GM04503 (cell line): ENCODE data around the gene PROM2.
"Not testable (repeated sequence)": the region's sequence is repeated elsewhere in the genome, so short reads cannot be mapped to it uniquely, and the experiment has no call there.

Source experiments
- DNase-seq: peaks from one replicate; pipeline ENCODE4 v3.0.0-alpha.2; 2012; ENCODE audit warnings: low read depth

Gene PROM2, protein sequence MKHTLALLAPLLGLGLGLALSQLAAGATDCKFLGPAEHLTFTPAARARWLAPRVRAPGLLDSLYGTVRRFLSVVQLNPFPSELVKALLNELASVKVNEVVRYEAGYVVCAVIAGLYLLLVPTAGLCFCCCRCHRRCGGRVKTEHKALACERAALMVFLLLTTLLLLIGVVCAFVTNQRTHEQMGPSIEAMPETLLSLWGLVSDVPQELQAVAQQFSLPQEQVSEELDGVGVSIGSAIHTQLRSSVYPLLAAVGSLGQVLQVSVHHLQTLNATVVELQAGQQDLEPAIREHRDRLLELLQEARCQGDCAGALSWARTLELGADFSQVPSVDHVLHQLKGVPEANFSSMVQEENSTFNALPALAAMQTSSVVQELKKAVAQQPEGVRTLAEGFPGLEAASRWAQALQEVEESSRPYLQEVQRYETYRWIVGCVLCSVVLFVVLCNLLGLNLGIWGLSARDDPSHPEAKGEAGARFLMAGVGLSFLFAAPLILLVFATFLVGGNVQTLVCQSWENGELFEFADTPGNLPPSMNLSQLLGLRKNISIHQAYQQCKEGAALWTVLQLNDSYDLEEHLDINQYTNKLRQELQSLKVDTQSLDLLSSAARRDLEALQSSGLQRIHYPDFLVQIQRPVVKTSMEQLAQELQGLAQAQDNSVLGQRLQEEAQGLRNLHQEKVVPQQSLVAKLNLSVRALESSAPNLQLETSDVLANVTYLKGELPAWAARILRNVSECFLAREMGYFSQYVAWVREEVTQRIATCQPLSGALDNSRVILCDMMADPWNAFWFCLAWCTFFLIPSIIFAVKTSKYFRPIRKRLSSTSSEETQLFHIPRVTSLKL

DNA sequence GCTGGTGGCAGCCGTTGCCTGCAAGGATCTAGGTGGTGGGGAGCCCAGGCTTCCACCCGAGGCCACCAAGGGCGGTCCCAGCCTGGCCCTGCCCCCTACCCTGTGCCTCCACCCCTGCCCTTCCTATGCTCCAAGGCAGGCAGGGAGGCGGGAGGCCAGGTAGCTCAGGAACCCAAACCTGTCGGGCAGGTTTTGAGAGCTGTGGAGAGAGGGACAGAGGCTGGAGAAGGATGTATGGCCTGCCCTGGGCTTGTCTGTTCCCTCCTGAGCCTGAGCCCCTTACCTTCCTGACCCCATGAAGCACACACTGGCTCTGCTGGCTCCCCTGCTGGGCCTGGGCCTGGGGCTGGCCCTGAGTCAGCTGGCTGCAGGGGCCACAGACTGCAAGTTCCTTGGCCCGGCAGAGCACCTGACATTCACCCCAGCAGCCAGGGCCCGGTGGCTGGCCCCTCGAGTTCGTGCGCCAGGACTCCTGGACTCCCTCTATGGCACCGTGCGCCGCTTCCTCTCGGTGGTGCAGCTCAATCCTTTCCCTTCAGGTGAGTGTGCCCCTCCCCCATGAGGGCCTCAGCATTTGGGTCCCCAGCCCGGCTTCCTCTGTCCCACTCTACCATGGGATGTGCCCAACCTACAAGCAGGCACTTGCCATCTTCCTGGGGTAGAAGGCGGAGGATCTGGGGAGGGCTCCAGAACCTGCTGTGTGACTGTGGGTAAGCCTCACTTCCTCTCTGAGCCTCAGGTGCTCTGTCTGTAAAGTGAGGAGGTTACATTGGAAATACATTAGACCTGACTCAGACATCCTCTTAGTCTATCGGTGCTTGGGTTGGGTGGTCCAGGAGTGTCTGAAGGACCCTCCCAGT is at the start of gene PROM2:
PROM2 (plus strand) TSS at position 159 of the 860 bp plus-strand sequence; CDS start at position 296, 137 bp downstream.
- DNase-seq = no peak

DNA sequence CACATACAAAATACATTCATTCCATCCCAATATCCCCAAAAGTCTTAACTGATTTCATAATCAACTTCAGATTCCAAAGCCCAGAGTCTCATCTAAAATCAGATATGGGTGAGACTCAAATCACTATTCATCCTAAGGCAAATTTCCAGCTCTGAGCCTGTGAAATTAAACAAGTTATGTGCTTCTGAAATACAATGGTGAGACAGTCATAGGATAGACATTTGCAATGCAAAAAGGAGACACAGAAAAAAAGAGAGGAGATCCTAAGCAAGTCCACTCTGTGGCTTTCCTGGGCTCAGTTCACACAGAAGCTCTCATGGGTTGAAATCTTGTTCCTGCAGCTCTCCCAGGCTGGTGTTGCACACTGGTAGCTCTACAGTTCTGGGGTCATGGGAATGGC is 48.6 kb upstream of the PROM2 start:
- peak; percentile 42 for DNase-seq

DNA sequence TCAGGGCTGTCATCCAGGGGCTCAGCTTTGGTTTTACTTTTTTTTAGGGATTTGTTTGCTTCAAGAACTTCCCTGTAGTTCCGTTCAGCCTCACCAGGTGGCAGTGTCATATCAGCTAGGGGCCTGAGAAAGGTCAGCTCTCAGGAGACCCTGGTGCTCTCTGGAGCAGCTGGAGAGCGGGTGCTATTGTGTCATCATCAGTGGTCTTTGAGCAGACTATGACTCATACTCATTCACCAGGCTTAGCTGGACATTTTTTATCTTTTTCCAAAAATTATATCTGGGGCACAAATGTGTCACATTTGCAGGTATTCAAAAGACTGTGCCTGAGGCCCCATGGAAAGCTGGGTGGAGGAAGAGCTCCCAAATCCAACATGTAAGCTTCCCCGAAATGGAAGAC is 42.5 kb upstream of the PROM2 start:
- peak; percentile 45 for DNase-seq

DNA sequence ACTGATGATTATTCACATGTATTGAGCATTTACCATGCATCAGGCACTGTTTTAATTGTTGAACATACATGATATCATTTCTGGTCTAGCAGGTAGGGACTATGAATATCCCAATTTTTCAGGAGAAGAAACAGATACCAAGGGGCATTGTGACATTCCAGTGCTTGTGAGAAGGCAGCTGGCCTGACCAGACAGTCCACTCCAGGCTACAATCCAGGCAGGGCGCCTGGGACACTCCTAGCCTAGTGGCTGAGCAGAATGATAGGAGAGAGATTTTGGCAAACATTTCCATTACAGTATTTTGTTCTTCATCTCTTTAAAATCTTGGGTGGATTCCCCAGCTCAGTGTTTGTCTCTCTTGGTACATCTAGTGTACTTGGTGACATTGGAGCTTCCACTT is 42.0 kb upstream of the PROM2 start:
- no peak for DNase-seq

DNA sequence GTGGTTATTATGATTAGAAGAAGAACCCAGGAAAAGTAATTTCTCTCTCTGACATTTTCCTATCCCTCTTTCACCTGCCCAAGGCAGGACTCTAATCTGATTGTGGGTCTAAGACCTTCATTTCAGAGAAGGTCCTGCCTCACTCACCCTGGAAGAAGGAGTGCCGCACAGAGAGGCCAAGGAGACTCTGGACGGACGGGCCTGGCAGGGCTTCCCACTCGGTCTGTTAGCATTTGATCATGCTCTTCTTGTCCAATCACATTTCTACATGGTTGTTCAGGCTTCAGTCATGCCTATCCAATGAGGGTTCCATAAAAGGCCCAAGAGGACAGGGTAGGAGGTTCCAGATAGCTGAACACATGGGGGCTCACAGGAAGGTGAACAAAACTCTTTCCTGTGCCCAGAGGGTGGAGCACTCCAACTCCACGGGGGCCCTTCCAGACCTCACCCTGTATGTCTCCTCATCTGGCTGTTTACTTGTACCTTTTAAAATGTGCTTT is 39.9 kb upstream of the PROM2 start:
- no peak for DNase-seq

DNA sequence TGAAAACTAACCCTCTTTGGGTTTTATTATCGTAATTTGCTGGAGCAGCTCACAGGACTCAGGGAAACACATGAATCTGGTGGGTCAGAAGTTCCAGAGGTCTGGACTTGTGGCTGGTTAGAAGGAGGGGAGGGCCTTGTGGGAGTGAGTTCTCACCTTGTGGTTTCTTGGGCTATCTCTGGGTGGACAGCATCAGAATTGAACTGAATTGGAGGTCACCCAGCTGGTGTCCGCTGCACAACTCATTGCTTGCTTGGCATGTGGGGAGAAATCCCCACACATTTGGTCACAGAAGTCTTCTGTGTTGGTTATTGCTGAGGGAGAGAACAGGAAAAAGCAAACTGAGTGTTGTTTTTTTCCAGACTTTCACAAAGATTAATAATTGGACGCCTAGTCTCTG is 39.4 kb upstream of the PROM2 start:
- no peak for DNase-seq

DNA sequence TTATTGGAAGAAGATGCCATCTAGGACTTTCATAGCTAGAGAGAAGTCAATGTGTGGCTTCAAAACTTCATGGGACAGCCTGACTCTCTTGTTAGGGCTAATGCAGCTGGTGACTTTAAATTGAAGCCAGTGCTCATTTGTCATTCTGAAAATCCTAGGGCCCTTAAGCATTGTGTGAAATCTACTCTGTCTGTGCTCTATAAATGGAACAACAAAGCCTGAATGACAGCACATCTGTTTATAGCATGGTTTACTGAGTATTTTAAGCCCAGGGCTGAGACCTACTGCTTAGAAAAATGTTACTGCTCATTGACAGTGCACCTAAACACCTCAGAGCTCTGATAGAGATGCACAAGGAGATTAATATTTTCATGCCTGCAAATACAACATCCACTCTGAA is 36.1 kb upstream of the PROM2 start:
- DNase-seq = no peak

DNA sequence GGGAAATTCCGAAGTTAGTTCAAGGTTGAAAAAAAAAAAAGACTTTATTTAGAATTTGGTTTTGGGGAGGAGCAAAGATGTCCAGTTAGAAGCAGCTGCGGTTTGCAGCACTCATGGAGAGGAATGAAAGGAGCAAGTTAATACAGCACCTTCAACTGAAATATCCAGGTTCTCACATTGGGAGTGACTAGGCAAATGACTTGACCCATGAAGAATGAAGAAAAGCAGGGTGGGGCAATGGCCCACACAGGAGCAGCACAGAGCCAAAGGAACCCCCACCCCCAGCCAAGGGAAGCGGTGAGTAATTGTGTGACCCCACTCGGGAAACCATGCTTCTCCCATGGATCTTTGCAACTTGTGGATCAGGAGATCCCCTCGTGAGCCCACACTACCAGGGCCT is 34.2 kb upstream of the PROM2 start:
- no peak for DNase-seq

DNA sequence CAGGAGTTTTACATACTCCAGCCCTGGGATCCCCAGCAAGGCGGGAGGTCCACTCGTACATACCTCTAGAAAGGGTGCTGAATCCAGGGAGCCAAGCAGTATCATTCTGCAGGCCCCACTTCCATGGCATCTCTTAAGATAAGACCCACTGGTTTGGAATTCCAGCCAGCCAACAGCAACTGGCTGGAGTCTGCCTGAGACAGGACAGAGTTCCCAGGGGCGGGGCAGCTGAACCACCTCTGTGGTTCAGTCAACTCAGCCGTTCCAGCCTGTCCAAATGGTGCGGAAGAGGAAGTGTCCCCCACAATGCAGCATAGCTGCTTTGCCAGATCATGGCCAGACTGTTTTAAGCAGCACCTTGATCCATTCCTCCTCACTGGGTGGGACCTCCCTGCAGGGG is 33.7 kb upstream of the PROM2 start:
- DNase-seq = no peak

DNA sequence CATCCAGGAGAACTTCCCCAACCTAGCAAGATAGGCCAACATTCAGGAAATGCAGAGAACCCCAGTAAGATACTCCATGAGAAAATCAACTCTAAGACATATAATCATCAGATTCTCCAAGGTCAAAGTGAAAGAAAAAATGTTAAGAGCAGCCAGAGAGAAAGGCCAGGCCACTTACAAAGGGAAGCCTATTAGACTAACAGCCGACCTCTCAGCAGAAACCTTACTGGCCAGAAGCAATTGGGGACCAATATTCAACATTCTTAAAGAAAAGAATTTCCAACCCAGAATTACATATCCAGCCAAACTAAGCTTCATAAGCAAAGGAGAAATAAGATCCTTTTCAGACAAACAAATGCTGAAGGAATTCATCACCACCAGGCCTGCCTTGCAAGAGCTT is 32.2 kb upstream of the PROM2 start:
- DNase-seq = not testable (repeated sequence)

DNA sequence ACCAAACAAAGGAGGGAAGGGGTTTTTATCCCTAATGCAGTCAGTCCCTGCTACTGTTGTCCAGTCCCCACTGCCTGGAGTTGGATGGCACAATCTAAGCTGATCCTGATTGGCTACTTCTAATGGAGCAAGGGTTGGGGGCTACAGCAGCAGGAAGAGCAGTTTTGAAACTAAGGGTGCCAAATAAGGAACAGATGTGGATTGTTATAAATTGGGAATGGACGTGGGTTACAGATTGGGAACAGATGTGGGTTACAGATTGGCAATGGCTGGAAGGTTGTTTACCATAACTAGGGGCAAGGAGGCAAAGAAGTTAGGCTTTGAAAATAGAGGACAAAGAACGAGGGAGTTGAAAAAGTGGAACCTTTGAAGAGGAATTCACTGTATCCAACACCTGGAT is 16.0 kb upstream of the PROM2 start:
- no peak for DNase-seq

DNA sequence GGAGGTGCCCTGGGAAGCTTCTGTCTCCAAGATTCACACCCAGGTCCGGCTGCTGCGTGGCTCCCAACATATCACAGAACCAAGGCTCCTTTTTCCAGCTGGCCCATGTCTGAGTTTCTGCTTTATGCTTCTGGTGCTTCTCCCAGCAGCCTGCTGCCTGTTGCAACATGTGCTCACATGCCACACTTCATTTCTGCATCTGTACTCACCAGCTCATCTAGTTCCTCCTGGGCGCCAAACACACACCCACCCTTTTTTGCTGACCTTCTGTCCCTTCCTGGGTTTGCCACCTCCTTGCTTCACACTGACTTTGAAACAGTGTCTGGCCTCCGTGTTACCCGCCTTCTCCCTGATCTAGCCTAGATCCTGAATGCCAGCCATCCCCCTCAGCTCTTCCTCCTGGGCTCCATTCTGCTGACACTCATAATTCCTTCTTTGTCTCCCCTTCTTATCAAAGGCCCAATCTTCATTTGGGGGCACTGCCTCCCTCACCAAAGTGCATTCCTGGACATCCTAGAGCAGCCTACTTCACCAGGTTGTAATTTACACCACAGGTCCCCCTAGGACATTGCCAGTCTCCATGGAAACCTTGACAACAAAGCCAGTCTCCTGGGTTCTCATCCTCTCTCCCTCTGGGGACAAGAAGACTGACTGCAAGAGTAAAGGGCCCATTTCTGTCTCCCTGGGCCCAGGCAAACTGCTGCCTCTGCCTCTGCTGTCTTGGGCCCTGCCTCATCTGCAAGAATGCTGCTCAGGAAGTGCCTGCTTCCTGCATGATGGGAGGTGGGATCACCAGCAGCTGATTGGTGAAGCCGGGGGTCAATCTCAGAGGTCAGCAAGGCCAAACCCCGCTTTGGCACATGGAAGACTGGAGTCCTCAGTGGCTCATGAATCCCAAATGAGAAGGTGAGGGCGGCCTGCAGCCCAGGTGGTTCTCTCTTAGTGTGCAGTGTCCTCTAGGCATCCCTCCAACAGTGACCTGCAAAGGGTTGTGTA is 13.9 kb upstream of the PROM2 start:
- peak; percentile 4 for DNase-seq

DNA sequence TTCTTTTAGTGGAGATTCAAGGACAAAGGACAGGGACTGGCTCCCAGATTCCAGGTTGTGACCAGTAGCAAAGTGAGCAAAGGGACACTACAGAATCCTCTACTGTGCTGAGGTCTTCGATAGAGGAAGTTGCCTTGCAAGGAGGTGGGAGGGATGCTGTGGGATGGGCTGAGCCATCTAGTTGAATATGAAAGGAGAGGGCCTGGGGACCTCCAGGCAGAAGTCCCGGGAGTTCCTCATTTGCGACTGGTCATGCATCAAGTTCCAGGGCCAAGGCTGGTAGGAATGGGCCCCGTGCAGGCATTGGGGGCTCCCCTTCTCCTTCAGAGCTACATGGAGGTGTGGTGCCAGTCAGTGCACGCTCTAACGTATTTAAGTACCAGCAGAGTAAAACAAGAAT is 12.6 kb upstream of the PROM2 start:
- no peak for DNase-seq

DNA sequence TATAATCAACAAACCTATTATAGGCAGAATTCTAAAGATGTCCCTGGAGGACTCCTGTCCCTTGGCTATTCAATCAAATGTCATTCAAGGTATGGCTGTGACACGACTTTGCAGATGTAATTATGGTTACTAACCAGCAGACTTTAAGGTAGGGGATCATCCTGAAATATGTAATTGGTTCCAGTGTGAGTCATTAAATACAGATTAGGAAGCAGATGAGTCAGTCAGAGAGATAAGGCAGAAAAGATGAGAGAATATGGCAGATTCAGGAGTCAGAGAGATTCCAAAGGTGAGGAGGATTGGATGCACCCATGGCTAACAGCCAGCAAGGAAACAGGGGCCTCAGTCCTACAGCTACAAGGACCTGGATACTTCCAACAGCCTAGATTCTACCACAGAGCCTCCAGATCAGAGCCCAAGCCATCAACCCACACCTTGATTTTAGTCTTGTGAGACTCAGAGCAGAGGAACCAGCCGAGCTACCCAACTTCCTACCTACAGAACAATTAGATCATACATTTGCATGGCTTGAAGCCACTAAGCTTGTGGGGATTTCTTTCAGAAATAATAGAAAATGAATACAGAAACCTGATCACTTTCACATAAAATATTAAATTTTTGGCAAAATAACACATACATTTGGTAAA is 11.2 kb upstream of the PROM2 start:
- DNase-seq = no peak

DNA sequence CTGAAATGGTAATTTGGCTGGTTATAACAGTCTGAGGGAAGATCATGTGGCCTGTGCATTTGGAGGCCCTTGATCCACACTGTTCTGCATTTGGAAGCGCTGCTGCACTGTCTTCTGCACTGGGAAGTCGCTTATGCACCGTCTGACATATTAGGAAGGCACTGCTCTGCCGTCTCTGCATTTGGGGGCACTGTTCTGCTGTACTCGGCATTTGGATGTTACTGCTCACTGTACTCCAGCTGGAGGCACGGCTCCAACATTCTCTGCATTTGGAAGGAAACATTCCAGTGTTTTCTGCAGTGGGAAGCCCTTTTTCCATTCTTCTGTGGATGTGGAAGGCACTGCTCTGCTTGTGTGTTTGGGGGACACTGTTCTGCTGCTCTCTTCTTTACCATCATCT is 9.6 kb upstream of the PROM2 start:
- DNase-seq = no peak

DNA sequence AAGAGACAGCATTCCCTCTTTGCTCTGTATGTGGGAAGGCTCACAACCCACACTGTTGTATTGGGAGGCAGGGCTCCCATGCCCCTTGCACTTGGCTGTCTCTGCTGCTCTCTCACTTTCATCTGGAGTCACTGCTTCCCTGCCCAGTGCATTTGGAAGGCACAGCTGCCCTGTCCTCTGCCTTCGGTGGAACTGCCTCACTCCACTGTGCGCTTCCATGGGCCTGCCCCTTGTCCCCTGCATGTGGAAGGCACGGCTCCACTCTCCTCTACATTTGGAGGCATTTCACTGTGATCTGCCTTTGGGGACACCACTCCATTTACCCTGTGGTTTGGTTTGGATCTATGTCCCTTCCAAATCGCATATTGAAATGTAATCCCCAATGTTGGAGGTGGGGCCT is 9.1 kb upstream of the PROM2 start:
- no peak for DNase-seq

DNA sequence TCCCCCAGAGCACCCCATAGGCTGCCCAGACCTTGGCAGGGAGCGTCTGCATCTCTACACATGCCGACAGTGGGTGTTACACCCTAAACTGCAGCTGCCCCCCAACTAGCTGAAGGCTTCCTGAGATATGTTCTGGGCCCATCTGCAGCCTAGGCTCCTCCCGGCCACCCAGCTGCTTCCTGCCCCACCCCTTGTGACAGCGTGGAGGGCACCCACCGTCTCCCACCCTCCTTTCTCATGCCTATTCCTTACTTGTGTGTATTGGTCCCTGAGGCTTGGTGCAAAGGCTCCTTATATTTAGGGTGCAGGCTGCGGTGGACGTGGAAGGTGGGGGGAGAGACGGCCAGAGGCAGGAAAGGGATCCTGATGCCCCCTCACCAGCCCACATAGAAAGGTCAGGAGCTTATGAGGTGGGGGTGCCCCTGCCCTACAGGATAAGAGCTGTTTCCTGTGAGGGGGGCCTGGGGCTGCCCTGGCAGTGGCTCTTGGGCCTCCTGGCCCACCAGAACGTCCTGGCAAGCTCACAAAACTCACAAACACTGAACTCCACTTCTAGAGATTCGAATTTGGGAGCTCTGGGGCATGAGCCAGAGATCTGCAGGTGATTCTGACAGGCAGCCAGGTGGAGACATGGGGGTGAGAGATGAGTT is 7.3 kb upstream of the PROM2 start:
- no peak for DNase-seq

DNA sequence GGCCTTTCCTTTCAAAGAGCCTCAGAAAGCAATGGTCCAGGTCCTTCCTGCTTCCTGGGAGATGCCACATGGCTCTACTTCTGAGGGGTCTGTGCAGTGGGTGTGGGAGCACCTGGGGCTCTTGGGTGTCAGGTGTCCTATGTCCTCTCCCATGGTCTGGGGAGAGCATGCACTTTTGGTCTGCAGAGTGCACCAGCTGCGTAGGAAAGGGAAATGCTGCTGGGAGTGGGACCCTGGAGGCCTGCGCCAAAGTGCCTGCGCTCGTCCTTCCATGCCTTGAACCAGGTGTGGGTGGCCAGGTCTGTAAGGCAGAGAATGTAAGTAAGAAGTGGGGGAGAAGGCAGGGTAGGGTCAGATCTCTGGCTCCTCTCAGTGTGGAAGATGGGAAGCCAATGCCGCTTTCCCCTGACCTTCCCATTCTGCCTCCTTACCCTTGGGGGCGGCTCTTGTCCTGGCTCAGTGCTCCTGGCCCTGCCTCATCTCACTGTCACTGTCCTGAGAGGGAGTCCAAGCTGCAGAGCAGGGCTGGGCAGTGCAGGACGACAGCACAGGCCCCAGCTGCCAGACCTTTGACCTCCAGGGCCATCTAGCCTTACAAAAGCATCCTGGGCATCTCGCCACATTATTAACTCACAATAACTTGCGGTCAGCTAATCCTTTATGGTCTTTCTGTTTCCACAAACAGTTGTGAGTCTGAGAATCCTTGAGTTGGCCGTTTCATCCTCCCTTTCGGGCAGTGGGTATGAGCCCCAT is 6.6 kb upstream of the PROM2 start:
- DNase-seq = no peak
